CD1c-positive myeloid dendritic cell (primary cell): ENCODE measurements around the gene KCNQ1.
A peak's percentile ranks its signal among the peaks of the same experiment; 100 is the strongest.

Source experiments
- DNase-seq: peaks from one replicate; pipeline ENCODE4 v3.0.0-alpha.2; 2016; ENCODE audit errors: extremely low spot score

The KCNQ1 gene

GRCh38 chr11:2409611-2410468 lies 35.0 kb upstream of the KCNQ1 start:
- DNase-seq, result no peak

DNA sequence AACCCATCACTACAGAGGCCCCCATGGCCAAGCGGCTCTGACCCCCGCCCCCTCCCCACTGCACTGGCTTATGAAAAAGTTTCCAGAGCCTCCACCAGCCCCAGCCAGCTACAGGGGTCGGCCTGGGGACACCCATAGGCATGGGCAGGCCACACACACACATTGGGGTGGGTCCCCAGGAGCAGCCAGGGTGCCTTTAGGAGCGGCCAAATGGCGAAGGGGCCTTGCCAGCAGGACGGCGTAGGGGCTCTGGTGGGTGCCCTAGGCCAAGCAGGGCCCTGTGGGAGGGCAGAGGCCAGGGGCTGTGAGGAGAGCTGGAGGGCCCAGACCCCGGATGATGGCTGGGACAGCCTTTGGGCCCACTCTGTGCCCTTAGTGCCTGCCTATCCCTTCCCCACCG lies 34.2 kb upstream of the KCNQ1 start:
- DNase-seq, result no peak

DNA sequence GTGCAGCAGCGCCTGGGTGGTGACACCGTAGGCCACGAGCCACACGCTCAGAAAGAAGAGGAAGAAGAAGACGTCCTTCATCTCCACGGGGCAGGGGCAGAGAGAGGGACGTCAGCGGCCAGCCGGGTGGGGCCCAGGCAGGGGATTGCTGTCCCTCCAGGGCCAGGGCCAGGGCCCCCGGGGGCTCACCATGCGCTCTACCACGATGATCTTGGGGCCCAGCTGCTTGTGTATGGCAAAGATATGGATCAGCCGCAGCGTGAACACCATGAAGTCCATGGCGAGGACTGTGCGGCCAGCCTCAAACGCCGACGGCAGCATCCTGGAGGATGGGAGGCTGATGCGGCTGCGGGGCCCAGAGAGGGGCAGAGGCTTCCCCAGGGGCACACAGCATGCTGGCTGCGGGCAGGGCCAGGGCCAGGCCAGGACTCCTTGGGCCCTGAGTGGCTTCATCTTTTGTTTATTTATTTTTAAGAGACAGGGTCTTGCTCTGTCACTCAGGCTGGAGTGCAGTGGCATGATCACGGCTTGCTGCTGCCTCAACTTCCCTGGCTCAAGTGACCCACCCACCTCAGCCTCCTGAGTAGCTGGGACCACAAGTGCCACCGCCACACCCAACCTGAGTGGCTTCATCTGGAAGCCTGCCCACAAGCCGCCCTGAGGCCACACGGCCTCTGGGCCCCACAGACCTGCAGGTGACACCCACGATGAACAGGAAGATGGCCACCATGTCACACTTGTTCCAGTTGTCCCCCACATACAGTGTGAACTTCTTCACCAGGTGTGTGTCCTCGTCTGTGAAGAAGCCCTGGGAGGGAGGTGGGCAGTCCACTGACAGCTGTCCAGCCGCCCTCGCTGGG lies 33.1 kb upstream of the KCNQ1 start:
- DNase-seq, result no peak

DNA sequence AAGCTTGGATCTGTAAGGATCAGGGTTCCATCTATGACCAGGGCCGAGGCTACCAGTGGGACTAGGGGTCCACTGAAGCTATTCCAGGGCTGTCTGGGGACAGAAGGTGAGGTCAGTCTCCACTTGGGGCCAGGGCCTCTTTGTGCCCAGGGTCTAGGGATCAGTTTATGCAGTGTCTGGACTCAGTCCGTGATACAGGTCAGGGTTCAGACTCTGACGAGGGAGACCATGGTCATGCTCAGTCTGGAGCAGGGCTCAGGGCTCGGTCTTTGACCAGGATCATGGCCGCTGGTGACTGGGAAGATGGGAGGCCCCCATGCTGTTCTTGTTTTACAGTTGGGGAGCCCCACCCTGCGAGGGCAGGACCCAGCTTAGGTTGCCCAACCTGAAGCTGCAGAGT lies 32.5 kb upstream of the KCNQ1 start:
- DNase-seq, result no peak

DNA sequence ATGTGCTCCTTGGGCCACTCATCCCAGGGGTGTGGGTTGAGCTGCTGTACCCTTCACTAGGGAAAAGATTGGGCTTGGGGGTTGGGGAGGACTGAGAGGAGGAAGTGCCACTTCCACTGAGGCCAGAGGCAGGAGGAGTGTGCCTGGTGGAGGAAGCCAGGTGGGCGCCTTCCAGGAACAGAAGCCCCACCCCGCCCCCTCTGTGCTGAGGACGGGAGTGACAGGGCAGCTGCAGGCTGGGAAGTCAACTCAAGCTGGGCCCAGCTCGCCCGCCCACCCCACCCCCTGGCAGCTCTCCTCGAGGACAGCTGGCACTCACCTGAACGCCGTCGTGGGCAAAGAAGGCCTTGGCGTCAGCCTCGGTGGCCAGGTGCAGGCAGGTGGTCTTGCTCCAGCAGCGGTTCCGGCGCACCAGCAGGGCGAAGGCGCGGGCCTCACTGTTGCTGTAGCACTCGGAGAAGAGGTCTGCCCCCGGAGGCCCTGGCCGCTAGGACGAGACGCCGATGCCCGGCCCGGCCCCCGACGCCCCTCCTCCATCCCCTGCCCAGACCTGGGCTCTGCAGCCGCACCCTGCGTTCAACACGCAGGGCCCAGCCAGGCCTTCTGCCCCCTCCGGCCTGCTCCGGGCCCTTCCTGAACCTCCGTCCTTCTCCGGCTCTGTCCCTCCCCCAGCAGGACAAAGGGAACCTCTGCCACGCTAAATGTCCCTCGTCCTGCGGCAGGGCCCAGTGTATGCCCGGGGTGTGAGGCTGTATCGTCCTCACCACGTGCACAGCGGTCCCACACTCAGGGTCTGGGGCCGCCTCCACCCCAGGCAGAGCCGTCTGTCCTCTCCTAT lies 30.8 kb upstream of the KCNQ1 start:
- no peak for DNase-seq

DNA sequence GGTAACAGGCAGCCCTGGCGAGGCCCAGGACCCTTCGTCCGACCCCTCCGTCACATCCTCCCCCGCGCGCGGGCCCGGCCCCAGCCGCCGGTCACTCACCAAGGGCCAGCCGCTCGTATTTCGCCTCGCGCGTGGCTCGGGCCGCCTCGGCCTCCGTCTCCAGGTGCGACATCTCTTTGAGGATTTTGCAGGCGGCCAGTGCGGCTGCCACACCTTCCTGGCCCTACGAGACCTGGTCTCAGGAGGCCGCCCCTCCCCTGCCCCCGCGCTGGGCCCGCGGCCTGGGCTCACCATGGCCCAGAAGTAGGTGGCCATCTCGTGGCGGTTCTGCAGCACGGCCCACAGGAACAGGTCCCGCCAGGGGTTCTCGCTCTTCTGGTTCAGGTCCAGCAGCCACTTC lies 30.2 kb upstream of the KCNQ1 start:
- DNase-seq, result no peak

DNA sequence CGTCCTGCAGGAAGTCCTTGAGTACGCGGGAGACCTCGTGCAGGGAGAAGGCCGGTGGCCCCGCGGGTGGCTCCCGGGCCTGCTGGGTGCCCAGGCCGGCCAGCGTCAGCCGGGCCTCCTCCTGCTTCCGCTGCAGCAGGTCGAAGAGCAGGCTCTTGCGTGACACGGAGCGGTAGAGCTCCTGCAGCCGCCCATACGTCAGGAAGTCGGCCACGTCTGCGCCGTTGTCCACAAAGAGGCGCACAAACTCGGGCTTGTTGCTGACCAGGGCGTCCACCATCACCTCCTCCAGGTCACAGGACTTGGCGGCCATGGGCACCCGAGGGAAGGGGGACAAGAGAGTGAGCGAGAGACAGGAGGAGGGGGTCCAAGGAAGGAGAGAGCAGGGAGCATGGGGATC lies 29.6 kb upstream of the KCNQ1 start:
- no peak for DNase-seq

- DNase-seq, result no peak
Observed at GRCh38 chr11:2415601-2416380, 29.0 kb upstream of the KCNQ1 start.

DNA sequence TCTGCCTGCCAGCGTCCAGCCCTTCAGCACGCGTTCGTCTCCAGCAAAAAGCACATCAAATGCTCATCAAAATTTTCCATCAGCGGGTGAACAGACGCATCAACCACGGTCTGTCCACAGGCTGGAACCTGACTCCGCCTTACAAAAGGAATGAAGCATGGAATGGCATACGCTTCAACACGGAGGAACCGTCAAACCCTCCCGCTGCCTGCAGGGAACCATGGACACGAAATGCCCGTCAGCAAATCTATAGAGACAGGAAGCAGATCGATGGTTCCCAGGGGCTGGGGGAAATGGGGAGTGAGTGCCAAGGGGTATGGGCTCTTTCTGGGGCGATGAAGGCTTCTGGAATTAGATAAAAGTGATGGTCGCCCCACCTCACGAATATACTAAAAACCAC lies 28.0 kb upstream of the KCNQ1 start:
- DNase-seq, result no peak

GRCh38 chr11:2417856-2418692 lies 26.7 kb upstream of the KCNQ1 start:
- DNase-seq, result no peak

- DNase-seq, result no peak
Observed at GRCh38 chr11:2418693-2419360, 26.0 kb upstream of the KCNQ1 start.

DNA sequence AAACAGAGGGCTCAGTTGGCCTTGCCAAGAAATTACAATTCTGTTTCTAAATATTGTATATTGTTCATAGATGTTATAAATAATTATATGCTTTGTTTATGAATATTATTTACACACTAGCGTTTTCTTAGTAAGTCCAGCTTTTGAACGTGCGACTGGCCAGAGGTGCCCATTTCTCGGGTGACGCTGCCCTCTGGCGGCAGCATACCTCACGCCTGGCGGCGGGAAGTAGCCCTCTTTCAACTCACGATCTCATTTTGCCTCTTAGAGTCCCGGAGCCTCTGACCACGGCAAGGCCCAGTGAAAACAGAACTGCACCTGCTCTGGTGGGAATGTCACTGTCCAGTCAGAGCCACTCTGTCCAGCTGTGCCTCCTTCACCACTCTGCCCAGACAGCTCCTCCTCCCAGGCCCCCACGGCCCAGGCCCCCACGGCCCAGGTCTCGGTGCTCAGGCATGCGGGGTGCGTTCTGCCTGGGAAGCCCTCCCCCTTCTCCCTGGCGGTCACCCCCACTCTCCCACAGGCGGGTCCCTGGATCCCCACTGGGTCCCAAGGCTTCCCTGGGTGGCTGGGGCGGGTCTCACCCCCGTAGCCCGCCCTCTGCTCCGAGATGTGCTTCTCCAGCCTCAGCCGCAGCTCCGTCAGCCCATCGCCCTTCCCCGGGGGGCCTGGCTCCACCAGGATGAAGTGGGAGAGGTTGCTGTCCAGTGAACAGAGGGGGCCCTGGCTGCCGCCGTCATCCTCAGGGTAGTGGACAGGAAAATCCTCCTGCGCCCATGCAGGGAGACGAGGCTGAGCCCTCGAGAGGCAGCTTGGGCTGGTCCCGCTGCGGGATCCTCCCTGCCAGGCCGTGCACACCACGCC lies 24.9 kb upstream of the KCNQ1 start:
- DNase-seq, result peak; percentile 84

DNA sequence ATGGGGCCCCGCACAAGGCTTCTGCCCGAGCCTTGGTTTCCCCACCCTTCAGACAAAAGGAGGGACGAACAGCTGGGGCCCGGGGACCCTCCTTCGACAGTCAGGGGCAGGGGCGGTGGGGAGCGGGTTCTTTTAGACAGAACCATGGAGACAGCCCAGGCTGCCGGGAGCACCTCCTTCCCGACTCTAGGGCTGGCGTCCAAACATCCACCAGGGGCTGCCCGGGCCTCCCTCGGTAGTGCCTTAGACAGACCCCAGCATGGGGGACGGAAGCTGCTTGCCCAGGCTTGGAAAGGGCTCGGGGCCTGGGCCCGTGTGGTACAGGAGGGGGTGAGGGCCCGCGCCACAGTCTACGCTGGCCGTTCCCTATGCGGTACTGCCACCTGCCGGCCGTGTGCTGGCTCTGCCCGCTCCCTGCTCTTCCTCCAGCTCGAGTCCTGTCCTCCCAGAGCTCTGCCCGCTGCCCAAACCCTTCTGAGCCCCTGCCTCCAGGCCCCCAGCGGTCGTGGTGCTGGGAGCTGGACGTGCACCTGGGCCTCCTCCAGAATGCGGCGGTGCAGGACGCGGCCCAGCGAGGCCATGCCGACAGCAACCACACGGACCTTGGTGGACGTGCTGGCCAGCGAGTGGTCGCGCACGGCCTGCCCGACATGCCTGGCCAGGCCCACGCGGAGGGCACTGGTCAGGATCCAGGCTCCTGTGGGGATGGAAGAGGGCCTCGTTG lies 24.1 kb upstream of the KCNQ1 start:
- DNase-seq, result peak; percentile 86

DNA sequence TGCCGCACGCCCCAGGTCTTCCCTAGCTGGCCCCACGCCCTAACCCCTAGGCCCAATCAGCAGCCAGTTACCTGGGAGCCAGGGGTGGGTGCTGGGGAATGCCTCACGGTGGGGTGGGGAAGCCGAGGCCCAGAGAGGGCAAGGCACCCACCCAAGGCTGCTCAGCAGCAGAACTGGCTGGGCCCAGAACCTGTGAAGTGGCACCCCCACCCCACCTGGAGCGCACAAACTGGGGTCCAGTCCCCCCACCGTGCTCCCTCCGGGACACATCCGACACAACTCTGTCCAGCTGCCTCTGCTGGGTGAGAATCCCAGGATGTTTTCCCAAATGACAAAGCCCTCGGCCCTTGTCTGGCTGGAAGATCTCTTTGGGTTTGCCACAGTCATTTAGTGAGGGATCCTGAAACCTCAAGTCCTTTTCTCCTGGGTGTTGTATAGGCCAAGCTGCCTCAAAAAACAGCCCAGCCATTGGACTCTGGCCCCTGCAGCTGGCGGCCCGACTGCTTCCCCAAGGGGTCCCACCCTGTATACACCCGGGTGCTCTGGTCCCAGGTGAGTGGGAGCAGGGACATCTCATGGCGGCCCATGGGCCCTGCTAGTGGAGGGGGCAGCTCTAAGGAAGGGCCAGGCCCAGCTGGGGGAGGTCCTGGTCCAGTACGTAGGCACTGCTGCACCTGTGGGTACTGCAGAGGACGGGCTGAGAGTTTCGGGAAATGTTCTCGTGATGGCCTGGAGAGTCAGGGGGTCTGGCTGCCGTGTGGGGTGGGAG lies 23.4 kb upstream of the KCNQ1 start:
- no peak for DNase-seq

DNA sequence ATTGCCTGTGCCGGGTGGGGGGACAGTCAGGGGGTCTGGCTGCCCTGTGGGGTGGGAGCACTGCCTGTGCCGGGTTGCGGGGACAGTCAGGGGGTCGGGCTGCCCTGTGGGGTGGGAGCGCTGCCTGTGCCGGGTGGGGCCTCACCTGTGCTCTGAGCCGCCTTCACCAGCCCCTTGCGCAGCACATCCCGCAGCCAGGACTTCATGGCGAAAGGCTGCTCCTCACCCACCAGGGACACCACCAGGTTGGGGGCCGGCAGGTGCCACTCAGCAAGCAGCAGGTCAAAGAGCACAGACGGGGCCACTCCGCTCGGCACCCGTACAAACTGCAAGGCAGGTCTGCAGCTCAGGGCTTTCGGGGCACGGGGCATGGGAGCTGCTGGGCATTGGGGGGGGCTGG lies 22.8 kb upstream of the KCNQ1 start:
- DNase-seq, result no peak

DNA sequence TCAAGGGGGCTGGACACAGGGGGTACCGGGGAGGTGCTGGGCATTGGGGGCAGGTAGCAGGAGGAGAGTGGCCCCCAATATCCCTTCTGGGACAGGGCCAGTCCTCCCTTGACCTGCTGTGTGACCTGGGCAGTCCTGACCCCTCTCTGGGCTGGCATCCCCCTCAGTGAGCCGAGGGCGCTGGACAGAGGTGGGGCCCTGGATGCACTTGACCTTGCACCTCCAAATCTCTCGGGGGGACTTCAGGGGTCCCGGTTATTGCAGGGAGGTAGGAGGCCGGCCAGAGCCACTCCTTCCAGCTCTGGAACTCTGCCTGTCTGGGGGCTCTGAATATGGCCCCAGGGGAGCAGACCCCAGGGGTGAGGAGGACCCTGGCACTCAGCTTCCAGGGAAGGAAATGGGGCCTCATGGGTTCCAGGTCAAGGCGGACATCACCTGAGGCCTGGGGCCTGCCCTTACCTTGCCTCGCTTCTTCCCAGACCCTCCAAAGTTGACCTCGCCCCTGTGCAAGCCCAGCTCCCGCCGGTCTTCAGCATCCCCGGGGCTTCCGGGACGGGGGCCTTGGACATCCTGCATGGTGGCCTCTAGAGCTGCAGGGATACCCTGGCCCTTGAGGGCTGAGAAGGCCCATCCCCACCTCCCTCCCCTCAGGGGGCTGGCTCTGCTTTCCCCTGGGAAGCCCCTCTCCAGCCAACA lies 22.2 kb upstream of the KCNQ1 start:
- no peak for DNase-seq
